Sigmoid colon (tissue), 7 donors: ENCODE results near the gene ADD1. TPM values are rescaled to one million over a fixed set of nuclear protein-coding genes. Genes with fewer than 3 reads are reported as not detected.

Experiments
- DNase-seq: peaks from one replicate; pipeline ENCODE4 v3.0.0-alpha.2; 2019
- H3K27ac ChIP-seq, 4 donors: fragments of 200-600 bp; sonication (generic); one replicate each; pipeline ENCODE4 v1.5.1; 2016 to 2019; ENCODE audit warnings: mild to moderate bottlenecking in 1 of 4
- H3K27me3 ChIP-seq, 3 donors: fragments of 200-600 bp; sonication (generic); one replicate each; pipeline ENCODE4 v1.5.1; 2019; ENCODE audit warnings: mild to moderate bottlenecking in 1 of 3
- H3K36me3 ChIP-seq, 4 donors: fragments of 200-600 bp; sonication (generic); one replicate each; pipeline ENCODE4 v1.5.1; 2016 to 2019
- H3K4me1 ChIP-seq, 4 donors: fragments of 200-600 bp; sonication (generic); one replicate each; pipeline ENCODE4 v1.5.1; 2017 to 2019
- H3K4me3 ChIP-seq, 4 donors: fragments of 200-600 bp; sonication (generic); one replicate each; pipeline ENCODE4 v1.5.1; 2017 to 2019; ENCODE audit warnings: mild to moderate bottlenecking in 2 of 4, moderate library complexity in 1 of 4
- H3K9me3 ChIP-seq, 4 donors: fragments of 200-600 bp in 3 of 4; sonication (generic) in 3 of 4; one replicate each; pipeline versions ENCODE4 v1.5.1 to v1.6.1; 2013 to 2019
- CTCF ChIP-seq, 4 experiments: fragments of 450-650 bp in 3 of 4; fragments of 200-600 bp in 1 of 4; IDR thresholded peaks; one replicate each; pipeline ENCODE4 v1.5.1; 2016 to 2019; ENCODE audit warnings: antibody characterized with exemption in 4 of 4, mild to moderate bottlenecking in 3 of 4, moderate library complexity in 2 of 4
- EP300 ChIP-seq, 4 donors: sonication (generic); formaldehyde crosslinking; IDR thresholded peaks; one replicate each; pipeline ENCODE4 v1.6.1; 2017; ENCODE audit warnings: antibody characterized with exemption in 4 of 4
- POLR2A ChIP-seq, 2 donors: fragments of 450-650 bp; IDR thresholded peaks; one replicate each; pipeline ENCODE4 v1.6.1; 2016; ENCODE audit warnings: antibody characterized with exemption in 2 of 2, mild to moderate bottlenecking in 2 of 2, moderate library complexity in 2 of 2
- POLR2AphosphoS5 ChIP-seq, 4 donors: sonication (generic); formaldehyde crosslinking; IDR thresholded peaks; one replicate each; pipeline ENCODE4 v1.6.1; 2017; ENCODE audit warnings: antibody characterized with exemption in 4 of 4
- WGBS, 2 donors: extraction: QIAGEN DNeasy Blood & Tissue Kit; methylation state at CpG; one replicate each; pipeline ENCODE4 v1.1.7; 2013; 5-methylcytosine and 5-hydroxymethylcytosine counted together
- intact Hi-C: fragments of 100-400 bp; cut with DNase I; formaldehyde crosslinking; loops from one replicate; pipeline ENCODE4 v1.15.1; 2023
- polyA plus RNA-seq, 3 donors: library from polyadenylated mRNA; stranded (reverse); fragments of 200-250 nt; gene quantifications; one replicate each; pipeline ENCODE4 v1.2.3, GENCODE V29; 2013
- total RNA-seq, 4 donors: library from RNA; depleted of rRNA; stranded (reverse); fragments of >200 nt; gene quantifications; one replicate each; pipeline ENCODE4 v1.1.0, GENCODE V29; 2016
- donor health status: healthy with polysubstance abuse.
- donor health status: Bipolar disorder and iron deficiency.
- donor health status: healthy.

ADD1 gene
- total and polyA plus RNA-seq, 7 donors = 113 to 378 (median 166) TPM

- no peaks in the 10 kb centered on the region for H3K4me1 ChIP-seq
- no peaks in the 10 kb centered on the region for H3K27me3 ChIP-seq
- DNase-seq = peak; percentile 55
- 90 to 93% methylated on average over 14 of the region's 14 CpGs for WGBS, 2 donors
- no peak overlapping the region for H3K4me3 ChIP-seq
- peaks cover 54 to 100% (median 67%) of the 10 kb centered on the region in 4 donors for H3K36me3 ChIP-seq
- intact Hi-C loops = no loop called here
- TF ChIP-seq CTCF (IDR thresholded peaks at IDR 0.05) = no peak
- no peak for TF ChIP-seq POLR2A (IDR thresholded peaks at IDR 0.05)
- TF ChIP-seq POLR2AphosphoS5 (IDR thresholded peaks at IDR 0.05) = no peak
- TF ChIP-seq EP300 (IDR thresholded peaks at IDR 0.05) = no peak
- H3K9me3 ChIP-seq = no peaks in the 10 kb centered on the region
- no peak overlapping the region for H3K27ac ChIP-seq
These were observed 105.5 kb downstream of the ADD1 start for GRCh38 chr4:2948895-2949781.

- no peak overlapping the region for H3K4me3 ChIP-seq
- peak; percentile 46 for DNase-seq
- H3K27me3 ChIP-seq = no peaks in the 10 kb centered on the region
- intact Hi-C loops = no loop called here
- H3K4me1 ChIP-seq = no peaks in the 10 kb centered on the region
- peaks cover 51 to 100% (median 66%) of the 10 kb centered on the region in 4 donors for H3K36me3 ChIP-seq
- WGBS, 2 donors = 92 to 95% methylated on average over 11 of the region's 11 CpGs
- TF ChIP-seq POLR2A (IDR thresholded peaks at IDR 0.05) (no peak), CTCF (IDR thresholded peaks at IDR 0.05) (no peak), POLR2AphosphoS5 (IDR thresholded peaks at IDR 0.05) (no peak)
- no peaks in the 10 kb centered on the region for H3K9me3 ChIP-seq
- no peak overlapping the region for H3K27ac ChIP-seq
These were observed 106.1 kb downstream of the ADD1 start for GRCh38 chr4:2949782-2950125.

- Histone ChIP-seq H3K36me3 (peaks cover 45 to 97% (median 64%) of the 10 kb centered on the region in 4 donors), H3K27me3 (no peaks in the 10 kb centered on the region), H3K4me1 (no peaks in the 10 kb centered on the region), H3K4me3 (no peak overlapping the region), H3K9me3 (no peaks in the 10 kb centered on the region), H3K27ac (no peak overlapping the region)
- WGBS, 2 donors = 95 to 96% methylated on average over 16 of the region's 16 CpGs
- TF ChIP-seq POLR2A (IDR thresholded peaks at IDR 0.05) (no peak), POLR2AphosphoS5 (IDR thresholded peaks at IDR 0.05) (no peak), EP300 (IDR thresholded peaks at IDR 0.05) (no peak), CTCF (IDR thresholded peaks at IDR 0.05) (no peak)
- peak; percentile 53 for DNase-seq
- intact Hi-C loops = no loop called here
These were observed 106.8 kb downstream of the ADD1 start for GRCh38 chr4:2950221-2950989.

GRCh38 chr4:2953496-2953895, 109.9 kb downstream of the ADD1 start:
- Histone ChIP-seq H3K36me3 (peaks cover 30 to 93% (median 51%) of the 10 kb centered on the region in 4 donors), H3K27ac (no peak overlapping the region), H3K9me3 (no peaks in the 10 kb centered on the region), H3K4me3 (no peak overlapping the region), H3K27me3 (no peaks in the 10 kb centered on the region), H3K4me1 (no peaks in the 10 kb centered on the region)
- no peak for DNase-seq
- TF ChIP-seq POLR2A (IDR thresholded peaks at IDR 0.05) (no peak), POLR2AphosphoS5 (IDR thresholded peaks at IDR 0.05) (no peak), CTCF (IDR thresholded peaks at IDR 0.05) (no peak), EP300 (IDR thresholded peaks at IDR 0.05) (no peak)
- intact Hi-C loops = no loop called here
- WGBS, 2 donors = 80 to 91% methylated on average over 6 of the region's 6 CpGs
